Activated T-cell treated with anti-CD3 and anti-CD28 coated beads, Interleukin-2, amount 50 U/mL, for 72 hours (primary cell): ENCODE data around the gene ARSB. TPM values are rescaled to one million over a fixed set of nuclear protein-coding genes. Genes with fewer than 3 reads are reported as not detected.
"Not testable (repeated sequence)": the region's sequence is repeated elsewhere in the genome, so short reads cannot be mapped to it uniquely, and the experiment has no call there.

Source experiments
- ATAC-seq, 2 donors: fragments of 150-1000 bp; cut with Tn5 transposase; replicated peaks in 1 of 2; 2 replicates each; pipeline ENCODE4 v1.10.0; 2021; ENCODE audit warnings: moderate library complexity in 2 of 2, mild to moderate bottlenecking in 1 of 2
- DNase-seq, 2 donors: peaks; one replicate each; pipeline ENCODE4 v3.0.0; 2021 to 2022; ENCODE audit warnings: mixed read lengths in 1 of 2
- H3K27ac Mint-ChIP-seq: one replicate; pipeline ENCODE4 v1.8.0; 2022; ENCODE audit warnings: mild to moderate bottlenecking, moderate library complexity, mixed read lengths
- H3K27me3 Mint-ChIP-seq: one replicate; pipeline ENCODE4 v1.8.0; 2022; ENCODE audit warnings: low read depth, mixed read lengths
- H3K36me3 Mint-ChIP-seq, 2 donors: one replicate each; pipeline ENCODE4 v1.8.0; 2022; ENCODE audit warnings: mixed read lengths in 2 of 2, mild to moderate bottlenecking in 1 of 2; ENCODE audit not compliant: insufficient read depth in 2 of 2
- H3K4me1 Mint-ChIP-seq: one replicate; pipeline ENCODE4 v1.8.0; 2022; ENCODE audit warnings: low read depth, mixed read lengths
- H3K4me3 Mint-ChIP-seq, 2 donors: one replicate each; pipeline ENCODE4 v1.8.0; 2022; ENCODE audit warnings: mild to moderate bottlenecking in 2 of 2, mixed read lengths in 2 of 2, moderate library complexity in 2 of 2
- H3K9me3 Mint-ChIP-seq, 2 donors: one replicate each; pipeline ENCODE4 v1.8.0; 2022; ENCODE audit warnings: mixed read lengths in 2 of 2
- total RNA-seq, 2 donors: library from RNA; stranded (reverse); gene quantifications; one replicate each; pipeline ENCODE4 v1.2.3, GENCODE V29; 2022

Gene ARSB
- total RNA-seq, 2 donors from 2014 or later = 12.4 to 15.3 TPM

DNA sequence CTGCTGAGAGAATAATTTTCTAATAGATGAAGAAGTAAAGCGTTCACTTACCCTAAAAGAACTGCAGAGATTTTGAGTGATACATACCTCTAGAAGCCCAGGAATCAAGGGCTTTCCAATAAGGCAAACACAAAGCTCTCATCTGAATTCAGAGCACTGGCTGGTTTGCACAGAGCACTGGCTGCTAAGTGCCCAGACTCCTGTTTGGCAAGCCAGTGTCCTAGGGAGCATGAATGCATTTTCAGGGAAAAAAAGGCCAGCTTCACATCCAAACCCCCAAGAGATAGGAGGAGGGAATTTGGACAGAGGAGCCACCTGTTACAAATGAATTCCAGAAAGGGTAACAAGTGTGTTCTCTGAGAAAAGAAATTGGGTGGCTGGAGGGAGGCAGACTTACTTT lies 65.3 kb downstream of the ARSB start:
- H3K27me3 Mint-ChIP-seq = no peaks in the 10 kb centered on the region
- ATAC-seq = no peak
- no peaks in the 10 kb centered on the region for H3K4me1 Mint-ChIP-seq
- H3K27ac Mint-ChIP-seq = no peak overlapping the region
- H3K9me3 Mint-ChIP-seq = no peaks in the 10 kb centered on the region
- H3K36me3 Mint-ChIP-seq = peaks cover 2% of the 10 kb centered on the region in 2 donors
- DNase-seq = no peak
- no peak overlapping the region for H3K4me3 Mint-ChIP-seq

DNA sequence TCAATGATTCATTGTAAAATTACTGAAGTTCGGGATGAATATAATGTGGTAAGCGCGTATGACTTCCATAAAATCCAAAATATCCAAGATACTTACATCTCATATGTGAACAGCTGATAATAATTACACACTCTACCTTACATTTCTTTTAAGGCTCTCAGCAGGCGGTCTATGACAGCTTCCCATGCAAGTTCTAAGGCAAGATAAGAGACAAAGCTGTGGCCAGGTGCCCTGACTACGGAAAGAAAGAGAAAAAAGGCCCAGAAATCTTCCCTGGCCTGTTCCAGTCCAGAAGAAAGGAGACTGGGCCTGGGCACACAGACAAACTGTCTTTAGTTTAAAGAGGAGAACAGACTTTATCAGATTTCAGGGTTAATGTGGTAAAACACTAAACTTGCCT lies 69.1 kb downstream of the ARSB start:
- no peaks in the 10 kb centered on the region for H3K9me3 Mint-ChIP-seq
- no peak overlapping the region for H3K4me3 Mint-ChIP-seq
- no peaks in the 10 kb centered on the region for H3K4me1 Mint-ChIP-seq
- no peak for DNase-seq
- H3K27ac Mint-ChIP-seq = no peak overlapping the region
- peaks cover 2% of the 10 kb centered on the region in 2 donors for H3K36me3 Mint-ChIP-seq
- H3K27me3 Mint-ChIP-seq = no peaks in the 10 kb centered on the region
- no peak for ATAC-seq

DNA sequence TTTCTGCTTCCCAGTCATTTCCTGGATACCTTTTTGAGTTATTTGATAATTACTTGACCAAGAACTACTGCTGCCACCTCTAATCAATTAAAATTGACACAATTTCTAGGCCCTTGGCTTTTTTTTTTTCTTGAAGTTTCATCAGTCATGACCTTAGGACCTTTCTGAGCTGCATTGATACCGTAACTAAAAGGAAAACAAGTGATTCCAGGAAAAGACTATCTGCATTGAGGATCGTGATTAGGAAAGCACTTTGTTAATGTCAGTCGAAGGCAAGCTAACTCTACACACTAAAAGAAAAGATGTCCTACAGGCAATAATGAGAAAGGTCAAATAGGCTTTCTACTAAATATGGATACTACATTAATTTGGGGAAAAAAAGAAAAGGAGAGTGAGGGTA lies 69.9 kb downstream of the ARSB start:
- Mint-ChIP-seq H3K9me3 (no peaks in the 10 kb centered on the region), H3K27ac (no peak overlapping the region), H3K4me1 (no peaks in the 10 kb centered on the region), H3K36me3 (peaks cover 2 to 3% of the 10 kb centered on the region in 2 donors), H3K4me3 (no peak overlapping the region), H3K27me3 (no peaks in the 10 kb centered on the region)
- DNase-seq (no peak), ATAC-seq (no peak)

DNA sequence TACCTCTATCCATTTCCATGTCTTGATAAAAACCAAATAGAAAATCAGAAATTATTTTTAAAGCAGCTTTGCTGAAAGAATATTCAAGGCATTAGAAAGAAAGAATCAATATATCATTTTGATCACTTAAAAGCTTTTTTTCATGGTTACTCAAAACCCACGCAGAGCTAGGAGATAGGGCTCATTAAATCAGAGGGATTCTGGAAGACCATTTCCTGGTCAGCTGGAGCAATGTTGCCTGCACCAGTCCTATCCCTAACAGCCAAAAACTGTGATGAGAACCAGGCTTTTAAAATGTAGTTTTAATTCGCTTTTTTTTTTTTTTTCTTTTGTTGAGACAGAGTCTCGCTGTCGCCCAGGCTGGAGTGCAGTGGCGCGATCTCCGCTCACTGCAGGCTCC lies 72.3 kb downstream of the ARSB start:
- Mint-ChIP-seq H3K4me3 (no peak overlapping the region), H3K27ac (no peak overlapping the region), H3K27me3 (no peaks in the 10 kb centered on the region), H3K9me3 (no peaks in the 10 kb centered on the region), H3K4me1 (peaks cover 6% of the 10 kb centered on the region), H3K36me3 (peaks cover 2 to 4% of the 10 kb centered on the region in 2 donors)
- no peak for DNase-seq
- no peak for ATAC-seq

DNA sequence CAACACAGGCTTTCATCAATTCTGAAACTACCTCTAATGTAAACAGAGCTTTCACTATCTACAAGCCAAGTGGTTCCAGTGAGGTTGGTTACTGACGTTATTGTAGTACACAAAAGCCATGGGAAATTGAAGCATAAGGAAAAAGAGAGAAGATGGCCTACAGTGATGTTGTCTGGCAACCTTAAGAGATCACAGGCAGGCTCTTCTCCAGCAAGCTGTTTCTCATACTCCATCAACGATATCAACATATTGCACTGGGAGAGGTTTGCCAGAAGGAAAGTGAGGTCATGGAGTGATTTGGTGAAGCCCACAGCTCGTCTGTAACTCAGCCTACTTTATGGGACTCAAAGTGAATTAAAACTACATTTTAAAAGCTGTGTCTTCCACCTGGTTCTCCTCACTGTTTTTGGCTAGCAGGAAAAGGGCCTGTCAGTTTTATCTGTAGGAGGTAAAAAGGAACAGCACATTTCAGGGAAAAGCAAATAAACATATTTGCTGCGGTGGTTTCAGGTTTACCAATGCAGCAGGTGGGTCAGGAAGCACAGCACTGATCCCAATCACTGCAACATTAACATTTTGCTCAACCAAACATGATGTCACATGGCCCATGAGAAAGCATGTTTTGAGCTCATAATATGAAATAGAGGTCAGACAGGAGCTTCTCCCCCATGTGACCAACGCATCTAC lies 72.9 kb downstream of the ARSB start:
- Mint-ChIP-seq H3K27me3 (no peaks in the 10 kb centered on the region), H3K9me3 (no peaks in the 10 kb centered on the region), H3K4me3 (no peak overlapping the region), H3K36me3 (peaks cover 2 to 4% of the 10 kb centered on the region in 2 donors), H3K4me1 (peaks cover 12% of the 10 kb centered on the region), H3K27ac (no peak overlapping the region)
- DNase-seq (no peak), ATAC-seq (no peak)

DNA sequence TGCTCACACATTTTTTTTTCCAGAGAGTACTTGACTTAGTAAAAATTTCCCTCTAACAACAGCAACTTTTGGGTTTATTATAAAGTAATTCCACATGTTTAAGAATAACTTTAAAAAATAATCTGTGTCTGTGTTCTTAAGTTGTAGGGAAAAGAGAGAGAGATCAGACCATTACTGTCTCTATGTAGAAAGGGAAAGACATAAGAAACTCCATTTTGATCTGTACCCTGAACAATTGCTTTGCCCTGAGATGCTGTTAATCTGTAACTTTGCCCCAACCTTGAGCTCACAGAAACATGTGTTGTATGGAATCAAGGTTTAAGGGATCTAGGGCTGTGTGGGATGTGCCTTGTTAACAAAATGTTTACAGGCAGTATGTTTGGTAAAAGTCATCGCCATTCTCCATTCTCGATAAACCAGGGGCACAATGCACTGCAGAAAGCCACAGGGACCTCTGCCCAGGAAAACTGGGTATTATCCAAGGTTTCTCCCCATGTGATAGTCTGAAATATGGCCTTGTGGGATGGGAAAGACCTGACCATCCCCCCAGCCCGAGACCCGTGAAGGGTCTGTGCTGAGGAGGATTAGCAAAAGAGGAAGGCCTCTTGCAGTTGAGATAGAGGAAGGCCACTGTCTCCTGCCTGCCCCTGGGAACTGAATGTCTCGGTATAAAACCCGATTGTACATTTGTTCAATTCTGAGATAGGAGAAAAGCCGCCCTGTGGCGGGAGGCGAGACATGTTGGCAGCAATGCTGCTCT lies 75.7 kb downstream of the ARSB start:
- DNase-seq, H3K27me3 Mint-ChIP-seq, ATAC-seq, H3K4me3 Mint-ChIP-seq, H3K27ac Mint-ChIP-seq, H3K36me3 Mint-ChIP-seq, H3K9me3 Mint-ChIP-seq: not testable (repeated sequence)
- H3K4me1 Mint-ChIP-seq = peaks cover 17% of the 10 kb centered on the region

DNA sequence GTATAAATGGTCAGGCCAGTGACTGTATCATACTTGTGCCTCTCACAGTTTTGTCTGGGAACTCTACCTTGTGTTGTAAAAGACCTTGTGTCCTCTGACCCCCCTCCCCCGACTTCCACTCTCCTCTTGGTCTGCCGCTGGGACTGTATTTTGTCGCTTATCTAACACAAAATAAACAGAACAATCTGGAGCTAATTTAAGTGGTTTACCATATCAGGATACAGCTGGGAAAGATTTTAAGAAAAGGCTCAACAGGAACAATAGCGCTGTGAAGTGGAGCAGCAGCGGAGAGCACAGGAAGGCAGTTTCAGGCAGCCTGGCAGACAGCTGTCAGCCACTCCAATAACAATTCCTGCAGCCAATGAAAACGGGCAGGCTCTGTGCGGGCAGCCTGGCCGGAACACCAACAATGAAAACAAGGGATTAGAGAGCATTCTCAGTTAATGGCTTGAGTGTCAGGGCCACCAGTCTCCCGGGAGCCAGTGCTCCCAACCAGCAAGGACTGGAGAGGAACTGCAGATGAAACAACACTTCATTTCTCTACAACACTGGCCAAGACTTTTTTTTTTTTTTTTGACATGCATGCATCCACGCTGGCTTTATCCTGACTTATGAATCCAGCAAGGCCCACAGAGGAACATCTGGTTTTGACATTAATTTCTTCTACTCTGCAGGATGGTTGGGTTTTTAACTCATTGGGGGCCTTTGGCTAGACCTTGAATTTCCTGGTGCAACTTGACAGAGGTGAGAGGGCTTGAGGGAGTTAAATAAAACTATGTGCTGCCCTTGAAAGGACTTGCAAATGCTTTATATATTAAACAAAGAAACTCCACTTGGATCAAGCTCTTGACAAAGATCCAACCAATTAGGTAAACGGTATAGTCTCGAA lies 76.7 kb downstream of the ARSB start:
- no peak for DNase-seq
- peaks cover 17% of the 10 kb centered on the region for H3K4me1 Mint-ChIP-seq
- peaks cover 0 to 3% of the 10 kb centered on the region in 2 donors for H3K36me3 Mint-ChIP-seq
- no peaks in the 10 kb centered on the region for H3K9me3 Mint-ChIP-seq
- H3K4me3 Mint-ChIP-seq = no peak overlapping the region
- ATAC-seq = no peak
- no peaks in the 10 kb centered on the region for H3K27me3 Mint-ChIP-seq
- no peak overlapping the region for H3K27ac Mint-ChIP-seq

DNA sequence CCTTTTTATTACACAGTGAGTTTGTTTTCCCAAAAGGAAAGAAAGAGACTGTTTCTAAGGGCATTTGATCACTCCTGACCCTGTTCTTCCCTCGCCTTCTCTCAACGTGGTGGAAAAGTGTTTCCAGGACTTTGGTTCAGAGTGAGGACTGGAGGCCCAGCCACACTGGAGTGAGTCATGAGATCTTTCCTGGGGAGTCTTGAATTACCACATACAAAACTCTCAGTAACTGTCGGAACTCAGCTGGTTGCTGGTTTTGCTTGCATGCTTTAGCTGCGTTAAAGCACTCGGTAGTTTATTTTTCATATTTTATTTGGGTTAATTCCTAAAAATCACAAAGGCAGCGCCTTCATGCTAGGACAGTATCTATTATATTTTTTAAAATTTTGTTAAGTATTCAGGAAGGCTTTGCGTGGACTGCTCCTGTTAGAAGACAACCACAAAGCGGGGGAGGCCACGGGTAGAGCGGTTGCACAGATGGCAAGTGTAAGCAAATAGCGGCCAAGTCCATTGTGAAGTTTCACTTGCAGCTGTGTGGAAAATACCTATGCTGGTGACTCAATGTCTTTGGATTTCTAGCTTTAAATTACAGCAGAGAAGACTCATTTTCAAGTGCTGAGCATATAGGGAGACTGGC lies 77.7 kb downstream of the ARSB start:
- Mint-ChIP-seq H3K4me1 (peaks cover 17% of the 10 kb centered on the region), H3K36me3 (peaks cover 0 to 4% of the 10 kb centered on the region in 2 donors), H3K27ac (no peak overlapping the region), H3K27me3 (no peaks in the 10 kb centered on the region), H3K9me3 (no peaks in the 10 kb centered on the region), H3K4me3 (no peak overlapping the region)
- DNase-seq (peak in 1 of 2 donors; percentile 4), ATAC-seq (no peak)

DNA sequence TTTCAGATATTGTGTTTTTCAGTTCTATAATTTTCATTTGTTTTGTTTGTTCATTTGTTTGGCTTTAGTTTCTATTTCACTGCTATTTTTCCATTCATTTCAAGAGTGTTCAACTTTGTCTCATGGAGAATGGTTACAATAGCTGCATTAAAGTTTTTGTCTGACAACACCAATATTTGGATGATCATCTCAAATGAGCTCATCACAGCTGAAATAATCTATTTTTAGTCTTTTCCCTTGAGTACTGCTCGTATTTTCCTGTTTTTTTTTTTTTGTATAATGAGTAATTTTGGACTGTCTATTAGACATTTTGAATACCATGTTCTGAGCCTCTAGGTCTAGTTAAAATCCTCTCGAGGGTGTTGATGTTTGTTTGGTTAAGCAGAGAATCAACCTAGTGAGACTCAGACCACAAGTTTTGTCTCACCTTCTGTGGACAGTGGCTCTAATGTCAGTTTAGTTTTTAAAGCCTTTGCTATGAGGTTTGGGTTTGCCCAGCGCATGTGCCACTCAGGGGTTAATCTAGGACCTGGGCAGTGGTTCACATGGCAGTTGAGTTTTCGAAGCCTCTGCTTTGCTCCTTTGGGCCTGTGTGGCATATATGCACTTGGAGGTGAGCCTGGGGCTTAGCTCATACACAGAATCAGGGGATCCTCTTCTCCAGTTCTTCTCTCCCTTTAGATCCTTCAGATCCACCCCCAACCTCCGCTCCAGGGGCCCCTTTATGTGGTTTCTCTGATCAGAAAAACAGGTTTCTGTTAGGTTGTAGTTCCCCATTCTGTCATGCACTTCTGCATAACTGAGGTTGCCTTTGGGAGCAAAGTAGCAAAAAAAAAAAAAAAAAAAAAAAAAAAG lies 79.8 kb downstream of the ARSB start:
- Mint-ChIP-seq H3K9me3 (no peaks in the 10 kb centered on the region), H3K4me1 (peaks cover 17% of the 10 kb centered on the region), H3K27ac (no peak overlapping the region), H3K27me3 (no peaks in the 10 kb centered on the region), H3K4me3 (no peak overlapping the region), H3K36me3 (peaks cover 2 to 7% of the 10 kb centered on the region in 2 donors)
- DNase-seq (no peak), ATAC-seq (no peak)

DNA sequence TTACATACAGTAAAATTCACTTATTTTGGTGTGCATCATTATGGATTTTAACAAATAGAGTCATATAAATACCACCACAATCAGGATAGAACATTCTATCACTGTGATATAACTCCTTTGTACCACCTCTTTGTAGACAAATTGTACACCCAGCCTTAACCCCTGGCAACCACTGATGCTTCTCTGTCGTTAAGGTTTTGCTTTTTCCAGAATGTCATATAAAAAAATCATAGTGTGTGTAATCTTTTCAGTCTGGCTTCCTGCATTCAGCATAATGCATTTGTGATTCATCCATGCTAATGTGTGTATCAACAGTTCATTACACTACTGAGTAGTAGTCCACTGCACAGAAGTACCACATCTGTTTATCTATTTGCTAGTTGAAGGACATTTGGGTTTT lies 81.2 kb downstream of the ARSB start:
- Mint-ChIP-seq H3K4me3 (no peak overlapping the region), H3K27ac (no peak overlapping the region), H3K9me3 (peaks cover 5% of the 10 kb centered on the region in 2 donors), H3K4me1 (peaks cover 17% of the 10 kb centered on the region), H3K27me3 (no peaks in the 10 kb centered on the region), H3K36me3 (peaks cover 8 to 13% of the 10 kb centered on the region in 2 donors)
- DNase-seq (no peak), ATAC-seq (no peak)

DNA sequence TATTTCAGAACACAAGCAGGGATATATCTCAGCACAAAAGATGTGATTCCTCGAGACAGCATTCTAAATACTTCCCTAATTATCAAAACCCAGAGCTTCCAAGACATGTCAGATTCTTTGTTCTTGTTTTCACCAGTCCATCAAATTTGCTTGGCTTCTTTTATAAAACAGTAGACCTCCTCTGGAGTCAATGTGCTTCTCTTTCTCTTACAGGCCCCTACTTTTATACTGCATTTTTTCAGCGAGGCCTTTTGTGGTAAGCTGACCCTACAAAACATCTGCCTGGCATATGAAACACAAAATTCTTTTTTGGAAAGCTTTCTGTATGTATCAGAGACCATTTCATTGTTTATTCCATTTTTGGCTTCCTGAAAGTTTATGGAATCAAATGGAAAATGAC lies 81.8 kb downstream of the ARSB start:
- Mint-ChIP-seq H3K27me3 (no peaks in the 10 kb centered on the region), H3K4me1 (peaks cover 16% of the 10 kb centered on the region), H3K27ac (no peak overlapping the region), H3K4me3 (no peak overlapping the region), H3K36me3 (peaks cover 8 to 13% of the 10 kb centered on the region in 2 donors), H3K9me3 (peaks cover 5% of the 10 kb centered on the region in 2 donors)
- ATAC-seq (no peak), DNase-seq (no peak)

DNA sequence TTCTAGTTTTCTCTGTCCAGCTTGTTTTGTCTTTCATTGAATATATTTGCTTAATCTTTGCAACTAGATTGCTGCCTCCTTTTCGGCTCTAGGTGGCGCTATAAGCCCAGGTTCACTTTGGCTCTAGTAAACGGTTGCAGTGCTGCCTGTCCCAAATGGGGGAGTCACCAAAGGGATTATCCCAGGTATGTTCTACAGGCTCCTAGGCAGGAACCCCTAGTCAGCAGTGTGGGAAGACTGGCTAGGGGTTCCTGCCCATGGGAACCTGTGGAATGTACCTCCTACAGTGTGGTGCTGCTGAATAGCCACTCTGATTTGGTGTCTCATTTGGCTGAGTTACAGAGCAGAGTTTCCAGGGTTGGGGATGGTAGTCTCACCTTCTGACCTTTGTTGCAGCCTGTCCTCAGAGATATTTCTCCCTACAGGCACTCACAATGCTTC lies 85.2 kb downstream of the ARSB start:
- DNase-seq = peak; percentile 19 to 32
- H3K4me3 Mint-ChIP-seq = no peak overlapping the region
- H3K4me1 Mint-ChIP-seq = no peaks in the 10 kb centered on the region
- H3K9me3 Mint-ChIP-seq = peaks cover 5% of the 10 kb centered on the region in 2 donors
- H3K36me3 Mint-ChIP-seq = peaks cover 8 to 13% of the 10 kb centered on the region in 2 donors
- H3K27me3 Mint-ChIP-seq = no peaks in the 10 kb centered on the region
- H3K27ac Mint-ChIP-seq = no peak overlapping the region
- no peak for ATAC-seq
